GM12874 (cell line): ENCODE results near the gene RPL37.

Experiments used
- CTCF ChIP-seq: IDR thresholded peaks from 2 replicates; pipeline ENCODE4 v1.5.1; 2011; ENCODE audit warnings: low read depth, mild to moderate bottlenecking, control low read depth, low read length, moderate library complexity; ENCODE audit not compliant: insufficient read depth

The RPL37 gene

GRCh38 chr5:40842351-40842750, 7.3 kb upstream of the RPL37 start:
- no peak for TF ChIP-seq CTCF

GRCh38 chr5:40841068-40841805, 6.2 kb upstream of the RPL37 start, which contains the start of gene CARD6:
Gene CARD6, plus strand, starts transcription at chr5:40841367. Its CDS starts 16 bp downstream, at chr5:40841383.
- no peak for TF ChIP-seq CTCF

GRCh38 chr5:40838086-40838485, 3.1 kb upstream of the RPL37 start:
- no peak for TF ChIP-seq CTCF

- no peak for TF ChIP-seq CTCF
Measured at GRCh38 chr5:40834391-40834848, 602 bp downstream of the RPL37 start.

GRCh38 chr5:40833712-40834229, 1.3 kb downstream of the RPL37 start:
- no peak for TF ChIP-seq CTCF

GRCh38 chr5:40832345-40832744, 2.7 kb downstream of the RPL37 start:
- TF ChIP-seq CTCF = no peak

GRCh38 chr5:40831346-40832210, 3.4 kb downstream of the RPL37 start:
- no peak for TF ChIP-seq CTCF
